ENCODE measurements around the gene ARCN1. TPM values are rescaled to one million over a fixed set of nuclear protein-coding genes. Genes with fewer than 3 reads are reported as not detected.

The ARCN1 gene
- total and polyA plus RNA-seq, 9 of the 15 experiments (the other 6 are each of a cell fraction or from before 2014, with no cell fraction given) = 30.0 to 224 (median 76.4) TPM

DNA sequence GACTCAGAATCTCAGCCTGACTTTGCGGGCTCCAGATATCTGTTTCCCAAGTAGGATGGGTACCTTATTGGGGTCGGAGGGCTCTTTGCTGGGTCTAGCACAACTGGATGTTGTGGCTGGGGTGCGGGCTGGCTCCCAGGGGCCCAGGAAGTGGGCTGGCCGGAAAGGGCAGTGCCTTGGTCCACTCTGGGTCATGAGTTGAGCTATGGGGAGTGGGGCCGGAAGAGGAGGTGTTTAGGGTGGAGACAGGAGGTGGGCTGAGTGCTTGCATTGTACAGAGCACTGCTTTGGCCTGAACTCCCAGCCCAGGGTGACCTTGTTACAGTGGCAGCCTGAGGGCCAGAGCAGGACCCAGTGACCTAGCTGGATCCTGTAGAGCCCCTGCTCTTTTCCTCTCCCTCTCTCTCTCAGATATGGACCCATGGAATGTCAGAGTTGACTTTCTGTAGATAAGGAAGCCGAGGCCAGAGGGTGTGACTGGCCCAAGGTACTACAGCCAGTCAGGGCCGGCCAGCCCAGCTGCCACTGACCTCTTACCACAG lies 48.4 kb downstream of the ARCN1 start (continued):
- no peak; the same call in 1 of the 2 replicates for TF ChIP-seq JUND (IDR thresholded peaks at IDR 0.05; ENCODE audit: borderline replicate concordance, low read depth, low read length)
- no peak for TF ChIP-seq JUND (tag; IDR thresholded peaks at IDR 0.05; ENCODE audit: borderline replicate concordance, low read depth, low read length)
- no peak for TF ChIP-seq ZBTB1 (CRISPR knock-in tag; IDR thresholded peaks at IDR 0.05; ENCODE audit: borderline replicate concordance, low read depth)
- no peak for TF ChIP-seq ZKSCAN8 (CRISPR knock-in tag; IDR thresholded peaks at IDR 0.05)
- no peak for TF ChIP-seq GATA2 (CRISPR knock-in tag; IDR thresholded peaks at IDR 0.05)
- TF ChIP-seq, protein P1, sequence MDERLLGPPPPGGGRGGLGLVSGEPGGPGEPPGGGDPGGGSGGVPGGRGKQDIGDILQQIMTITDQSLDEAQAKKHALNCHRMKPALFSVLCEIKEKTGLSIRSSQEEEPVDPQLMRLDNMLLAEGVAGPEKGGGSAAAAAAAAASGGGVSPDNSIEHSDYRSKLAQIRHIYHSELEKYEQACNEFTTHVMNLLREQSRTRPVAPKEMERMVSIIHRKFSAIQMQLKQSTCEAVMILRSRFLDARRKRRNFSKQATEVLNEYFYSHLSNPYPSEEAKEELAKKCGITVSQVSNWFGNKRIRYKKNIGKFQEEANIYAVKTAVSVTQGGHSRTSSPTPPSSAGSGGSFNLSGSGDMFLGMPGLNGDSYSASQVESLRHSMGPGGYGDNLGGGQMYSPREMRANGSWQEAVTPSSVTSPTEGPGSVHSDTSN (CRISPR knock-in tag; IDR thresholded peaks at IDR 0.05; ENCODE audit: low read depth) = no peak
- TF ChIP-seq, protein P1 (tag; conservative IDR thresholded peaks at IDR 0.05; ENCODE audit: low read depth) = no peak
- TF ChIP-seq GTF2F1 (IDR thresholded peaks at IDR 0.05; ENCODE audit: low read depth, low read length) = no peak
- TF ChIP-seq, protein P2, sequence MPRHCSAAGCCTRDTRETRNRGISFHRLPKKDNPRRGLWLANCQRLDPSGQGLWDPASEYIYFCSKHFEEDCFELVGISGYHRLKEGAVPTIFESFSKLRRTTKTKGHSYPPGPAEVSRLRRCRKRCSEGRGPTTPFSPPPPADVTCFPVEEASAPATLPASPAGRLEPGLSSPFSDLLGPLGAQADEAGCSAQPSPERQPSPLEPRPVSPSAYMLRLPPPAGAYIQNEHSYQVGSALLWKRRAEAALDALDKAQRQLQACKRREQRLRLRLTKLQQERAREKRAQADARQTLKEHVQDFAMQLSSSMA (CRISPR knock-in tag; IDR thresholded peaks at IDR 0.05) = no peak
- no peak for TF ChIP-seq KHSRP (IDR thresholded peaks at IDR 0.05)
- 0 out of 2 replicates have a peak, but pooled peaks have one; percentile 6 for TF ChIP-seq TOE1 (IDR thresholded peaks at IDR 0.05; ENCODE audit: borderline replicate concordance)
- no peak for TF ChIP-seq TOE1 (CRISPR knock-in tag; IDR thresholded peaks at IDR 0.05; ENCODE audit: borderline replicate concordance, low read depth)
- peak; percentile 64 to 74; a peak in 2 of 4 replicates for TF ChIP-seq TEAD1 (CRISPR knock-in tag; IDR thresholded peaks at IDR 0.05)
- TF ChIP-seq TBP (optimal IDR thresholded peaks at IDR 0.05; ENCODE audit: low read depth, low read length) = no peak
- TF ChIP-seq ILF3 (IDR thresholded peaks at IDR 0.05; ENCODE audit: borderline replicate concordance) = no peak
- TF ChIP-seq MCM3 (IDR thresholded peaks at IDR 0.05) = no peak
- TF ChIP-seq HNRNPL (IDR thresholded peaks at IDR 0.05; ENCODE audit: low read depth, low read length) = no peak
- no peak for TF ChIP-seq RBM39 (optimal IDR thresholded peaks at IDR 0.05; ENCODE audit: low read depth, low read length)
- TF ChIP-seq CCNT2 (IDR thresholded peaks at IDR 0.05; ENCODE audit: borderline replicate concordance, extremely low read depth, insufficient read length, low read depth, low read length) = peak; percentile 1
- TF ChIP-seq L3MBTL2 (IDR thresholded peaks at IDR 0.05) = no peak
- TF ChIP-seq, protein P3, sequence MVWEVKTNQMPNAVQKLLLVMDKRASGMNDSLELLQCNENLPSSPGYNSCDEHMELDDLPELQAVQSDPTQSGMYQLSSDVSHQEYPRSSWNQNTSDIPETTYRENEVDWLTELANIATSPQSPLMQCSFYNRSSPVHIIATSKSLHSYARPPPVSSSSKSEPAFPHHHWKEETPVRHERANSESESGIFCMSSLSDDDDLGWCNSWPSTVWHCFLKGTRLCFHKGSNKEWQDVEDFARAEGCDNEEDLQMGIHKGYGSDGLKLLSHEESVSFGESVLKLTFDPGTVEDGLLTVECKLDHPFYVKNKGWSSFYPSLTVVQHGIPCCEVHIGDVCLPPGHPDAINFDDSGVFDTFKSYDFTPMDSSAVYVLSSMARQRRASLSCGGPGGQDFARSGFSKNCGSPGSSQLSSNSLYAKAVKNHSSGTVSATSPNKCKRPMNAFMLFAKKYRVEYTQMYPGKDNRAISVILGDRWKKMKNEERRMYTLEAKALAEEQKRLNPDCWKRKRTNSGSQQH (CRISPR knock-in tag; IDR thresholded peaks at IDR 0.05) = no peak
- TF ChIP-seq, protein P4, sequence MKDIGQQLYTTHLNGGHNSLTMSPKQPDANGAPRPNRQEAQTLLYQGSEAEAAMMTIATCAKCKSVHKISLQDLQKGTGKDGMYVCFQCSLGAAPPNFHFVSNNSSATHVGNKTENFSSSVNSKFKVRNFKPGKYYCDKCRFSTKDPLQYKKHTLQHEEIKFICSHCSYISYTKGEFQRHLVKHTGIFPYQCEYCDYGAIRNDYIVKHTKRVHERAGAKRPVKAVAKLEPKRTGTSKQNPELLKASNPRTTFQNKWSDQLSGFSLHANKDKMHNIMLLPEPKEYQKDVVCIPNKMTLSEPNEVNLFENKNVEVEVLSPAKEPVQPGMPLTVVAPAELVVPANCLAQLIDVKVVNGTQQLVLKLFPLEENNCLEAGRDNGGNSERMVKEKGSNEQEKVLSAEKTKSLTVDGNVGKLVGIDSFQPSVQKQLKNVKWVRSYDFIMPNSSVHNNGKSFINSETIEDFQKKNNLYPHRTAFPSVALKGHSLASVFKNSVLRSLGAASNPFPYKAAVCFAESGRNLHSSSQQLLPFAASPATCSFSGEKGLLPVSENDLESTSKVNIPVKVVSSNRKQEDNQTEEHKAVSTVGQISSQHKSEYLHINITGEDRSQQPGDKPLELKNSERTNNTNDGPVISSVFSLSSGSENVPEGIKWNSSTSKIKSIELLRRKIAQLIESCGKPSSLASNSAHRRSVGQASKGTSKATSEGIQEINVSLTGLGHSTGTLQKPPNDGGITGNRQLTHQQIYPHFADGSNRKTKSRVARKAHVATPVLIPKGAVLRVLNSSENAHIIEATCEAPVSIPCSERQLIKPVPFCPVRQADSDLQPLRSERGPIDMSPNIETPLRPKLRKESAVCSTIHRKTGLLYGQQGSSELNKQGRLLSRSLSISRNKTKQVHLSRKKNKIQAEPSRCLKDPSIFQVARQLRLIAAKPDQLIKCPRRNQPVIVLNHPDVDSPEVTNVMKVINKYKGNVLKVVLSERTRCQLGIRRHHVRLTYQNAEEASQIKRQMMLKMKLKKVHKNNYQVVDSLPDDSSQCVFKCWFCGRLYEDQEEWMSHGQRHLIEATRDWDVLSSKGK (CRISPR knock-in tag; IDR thresholded peaks at IDR 0.05) = no peak

All from K562 (cell line).